Measurements from ENCODE around the gene RNFT2. TPM values are rescaled to one million over a fixed set of nuclear protein-coding genes. Genes with fewer than 3 reads are reported as not detected.

The RNFT2 gene
- polyA plus RNA-seq (2013, experiment 1 of 2): 3.2 TPM
- 3.1 TPM for polyA plus RNA-seq (2013, experiment 2 of 2)

- H3K4me1 ChIP-seq (ENCODE audit: control insufficient read depth, insufficient read depth, low read length, poor library complexity, severe bottlenecking): no peaks in the 10 kb centered on the region
- WGBS, 2 experiments (ENCODE audit: insufficient coverage in 2 of 2): 1% methylated on average over 61 to 76 of the region's 80 CpGs
- H3K4me3 ChIP-seq (ENCODE audit: extremely low read depth, insufficient read depth, low read length, poor library complexity, severe bottlenecking): peak within 1 kb of the TSS; percentile 74
- no peak within 1 kb of the TSS for H3K27ac ChIP-seq (ENCODE audit: low read depth, low read length, severe bottlenecking)
- no peaks in the 10 kb centered on the region for H3K9me3 ChIP-seq (ENCODE audit: control insufficient read depth, low read length)
- peaks cover 12% of the 10 kb centered on the region for H3K36me3 ChIP-seq (ENCODE audit: control insufficient read depth, insufficient read depth, low read length)
These were observed at the start of gene RNFT2, which contains the start of gene SPRING1 for GRCh38 chr12:116737774-116738657. TSS of gene RNFT2 (plus strand) at chr12:116738315. CDS start at chr12:116740498, 2,183 bp downstream. TSS of gene SPRING1 (minus strand) at chr12:116738069. CDS start at chr12:116737900, 169 bp downstream.

GRCh38 chr12:116689521-116689920 lies 48.6 kb upstream of the RNFT2 start:
- H3K4me1 ChIP-seq (ENCODE audit: control insufficient read depth, insufficient read depth, low read length, poor library complexity, severe bottlenecking): no peaks in the 10 kb centered on the region
- no peaks in the 10 kb centered on the region for H3K36me3 ChIP-seq (ENCODE audit: control insufficient read depth, insufficient read depth, low read length)
- H3K27ac ChIP-seq (ENCODE audit: low read depth, low read length, severe bottlenecking): no peak overlapping the region
- 86 to 100% methylated on average over 2 to 3 of the region's 5 CpGs for WGBS, 2 experiments (ENCODE audit: insufficient coverage in 2 of 2)
- no peak overlapping the region for H3K4me3 ChIP-seq (ENCODE audit: extremely low read depth, insufficient read depth, low read length, poor library complexity, severe bottlenecking)
- no peaks in the 10 kb centered on the region for H3K9me3 ChIP-seq (ENCODE audit: control insufficient read depth, low read length)

- 75 to 83% methylated on average over 4 to 6 of the region's 8 CpGs for WGBS, 2 experiments (ENCODE audit: insufficient coverage in 2 of 2)
- Histone ChIP-seq H3K4me3 (ENCODE audit: extremely low read depth, insufficient read depth, low read length, poor library complexity, severe bottlenecking) (no peak overlapping the region), H3K9me3 (ENCODE audit: control insufficient read depth, low read length) (no peaks in the 10 kb centered on the region), H3K4me1 (ENCODE audit: control insufficient read depth, insufficient read depth, low read length, poor library complexity, severe bottlenecking) (no peaks in the 10 kb centered on the region), H3K36me3 (ENCODE audit: control insufficient read depth, insufficient read depth, low read length) (no peaks in the 10 kb centered on the region), H3K27ac (ENCODE audit: low read depth, low read length, severe bottlenecking) (no peak overlapping the region)
These were observed 48.0 kb upstream of the RNFT2 start for GRCh38 chr12:116689979-116690744.

GRCh38 chr12:116691205-116691604 lies 46.9 kb upstream of the RNFT2 start:
- 92 to 94% methylated on average over 6 to 7 of the region's 7 CpGs for WGBS, 2 experiments (ENCODE audit: insufficient coverage in 2 of 2)
- Histone ChIP-seq H3K36me3 (ENCODE audit: control insufficient read depth, insufficient read depth, low read length) (no peaks in the 10 kb centered on the region), H3K27ac (ENCODE audit: low read depth, low read length, severe bottlenecking) (no peak overlapping the region), H3K4me1 (ENCODE audit: control insufficient read depth, insufficient read depth, low read length, poor library complexity, severe bottlenecking) (no peaks in the 10 kb centered on the region), H3K4me3 (ENCODE audit: extremely low read depth, insufficient read depth, low read length, poor library complexity, severe bottlenecking) (no peak overlapping the region), H3K9me3 (ENCODE audit: control insufficient read depth, low read length) (no peaks in the 10 kb centered on the region)

- no peaks in the 10 kb centered on the region for H3K4me1 ChIP-seq (ENCODE audit: control insufficient read depth, insufficient read depth, low read length, poor library complexity, severe bottlenecking)
- H3K27ac ChIP-seq (ENCODE audit: low read depth, low read length, severe bottlenecking): no peak overlapping the region
- no peak overlapping the region for H3K4me3 ChIP-seq (ENCODE audit: extremely low read depth, insufficient read depth, low read length, poor library complexity, severe bottlenecking)
- 92 to 93% methylated on average over 4 of the region's 4 CpGs for WGBS, 2 experiments (ENCODE audit: insufficient coverage in 2 of 2)
- no peaks in the 10 kb centered on the region for H3K36me3 ChIP-seq (ENCODE audit: control insufficient read depth, insufficient read depth, low read length)
- no peaks in the 10 kb centered on the region for H3K9me3 ChIP-seq (ENCODE audit: control insufficient read depth, low read length)
These were observed 46.5 kb upstream of the RNFT2 start for GRCh38 chr12:116691636-116692035.

- no peak overlapping the region for H3K4me3 ChIP-seq (ENCODE audit: extremely low read depth, insufficient read depth, low read length, poor library complexity, severe bottlenecking)
- no peaks in the 10 kb centered on the region for H3K9me3 ChIP-seq (ENCODE audit: control insufficient read depth, low read length)
- no peaks in the 10 kb centered on the region for H3K4me1 ChIP-seq (ENCODE audit: control insufficient read depth, insufficient read depth, low read length, poor library complexity, severe bottlenecking)
- no peak overlapping the region for H3K27ac ChIP-seq (ENCODE audit: low read depth, low read length, severe bottlenecking)
- WGBS, 2 experiments (ENCODE audit: insufficient coverage in 2 of 2): 78 to 89% methylated on average over 1 of the region's 3 CpGs
- no peaks in the 10 kb centered on the region for H3K36me3 ChIP-seq (ENCODE audit: control insufficient read depth, insufficient read depth, low read length)
These were observed 45.5 kb upstream of the RNFT2 start for GRCh38 chr12:116692605-116693004.

GRCh38 chr12:116693286-116694227 lies 44.6 kb upstream of the RNFT2 start:
- no peaks in the 10 kb centered on the region for H3K4me1 ChIP-seq (ENCODE audit: control insufficient read depth, insufficient read depth, low read length, poor library complexity, severe bottlenecking)
- no peaks in the 10 kb centered on the region for H3K36me3 ChIP-seq (ENCODE audit: control insufficient read depth, insufficient read depth, low read length)
- no peak overlapping the region for H3K4me3 ChIP-seq (ENCODE audit: extremely low read depth, insufficient read depth, low read length, poor library complexity, severe bottlenecking)
- 35 to 39% methylated on average over 31 to 32 of the region's 34 CpGs for WGBS, 2 experiments (ENCODE audit: insufficient coverage in 2 of 2)
- no peak overlapping the region for H3K27ac ChIP-seq (ENCODE audit: low read depth, low read length, severe bottlenecking)
- no peaks in the 10 kb centered on the region for H3K9me3 ChIP-seq (ENCODE audit: control insufficient read depth, low read length)

GRCh38 chr12:116694653-116695463 lies 43.3 kb upstream of the RNFT2 start:
- Histone ChIP-seq H3K4me1 (ENCODE audit: control insufficient read depth, insufficient read depth, low read length, poor library complexity, severe bottlenecking) (no peaks in the 10 kb centered on the region), H3K4me3 (ENCODE audit: extremely low read depth, insufficient read depth, low read length, poor library complexity, severe bottlenecking) (no peak overlapping the region), H3K36me3 (ENCODE audit: control insufficient read depth, insufficient read depth, low read length) (no peaks in the 10 kb centered on the region), H3K27ac (ENCODE audit: low read depth, low read length, severe bottlenecking) (no peak overlapping the region), H3K9me3 (ENCODE audit: control insufficient read depth, low read length) (no peaks in the 10 kb centered on the region)
- WGBS, 2 experiments (ENCODE audit: insufficient coverage in 2 of 2): 77 to 82% methylated on average over 16 to 17 of the region's 22 CpGs

GRCh38 chr12:116695464-116695725 lies 42.7 kb upstream of the RNFT2 start:
- WGBS, 2 experiments (ENCODE audit: insufficient coverage in 2 of 2): 94 to 100% methylated on average over 2 of the region's 3 CpGs
- Histone ChIP-seq H3K4me1 (ENCODE audit: control insufficient read depth, insufficient read depth, low read length, poor library complexity, severe bottlenecking) (no peaks in the 10 kb centered on the region), H3K4me3 (ENCODE audit: extremely low read depth, insufficient read depth, low read length, poor library complexity, severe bottlenecking) (no peak overlapping the region), H3K9me3 (ENCODE audit: control insufficient read depth, low read length) (no peaks in the 10 kb centered on the region), H3K36me3 (ENCODE audit: control insufficient read depth, insufficient read depth, low read length) (no peaks in the 10 kb centered on the region), H3K27ac (ENCODE audit: low read depth, low read length, severe bottlenecking) (no peak overlapping the region)
